ENCODE measurements around the gene FATE1.

The FATE1 gene

GRCh38 chrX:151715752-151716151 is at the start of gene FATE1:
TSS of gene FATE1 (plus strand) at chrX:151716035. CDS start at chrX:151716120, 85 bp downstream.
- Histone ChIP-seq H3K27ac (no peak within 1 kb of the TSS), H3K27me3 (no peaks in the 10 kb centered on the region), H3K4me1 (no peaks in the 10 kb centered on the region), H3K4me3 (no peak within 1 kb of the TSS), H3K36me3 (no peaks in the 10 kb centered on the region), H3K9me3 (no peaks in the 10 kb centered on the region)
- TF ChIP-seq, protein P1, sequence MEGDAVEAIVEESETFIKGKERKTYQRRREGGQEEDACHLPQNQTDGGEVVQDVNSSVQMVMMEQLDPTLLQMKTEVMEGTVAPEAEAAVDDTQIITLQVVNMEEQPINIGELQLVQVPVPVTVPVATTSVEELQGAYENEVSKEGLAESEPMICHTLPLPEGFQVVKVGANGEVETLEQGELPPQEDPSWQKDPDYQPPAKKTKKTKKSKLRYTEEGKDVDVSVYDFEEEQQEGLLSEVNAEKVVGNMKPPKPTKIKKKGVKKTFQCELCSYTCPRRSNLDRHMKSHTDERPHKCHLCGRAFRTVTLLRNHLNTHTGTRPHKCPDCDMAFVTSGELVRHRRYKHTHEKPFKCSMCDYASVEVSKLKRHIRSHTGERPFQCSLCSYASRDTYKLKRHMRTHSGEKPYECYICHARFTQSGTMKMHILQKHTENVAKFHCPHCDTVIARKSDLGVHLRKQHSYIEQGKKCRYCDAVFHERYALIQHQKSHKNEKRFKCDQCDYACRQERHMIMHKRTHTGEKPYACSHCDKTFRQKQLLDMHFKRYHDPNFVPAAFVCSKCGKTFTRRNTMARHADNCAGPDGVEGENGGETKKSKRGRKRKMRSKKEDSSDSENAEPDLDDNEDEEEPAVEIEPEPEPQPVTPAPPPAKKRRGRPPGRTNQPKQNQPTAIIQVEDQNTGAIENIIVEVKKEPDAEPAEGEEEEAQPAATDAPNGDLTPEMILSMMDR (IDR thresholded peaks at IDR 0.05), result no peak
- DNase-seq, result no peak
- intact Hi-C loops (cut with DNase I; ENCODE audit: low total_unique reads), result no loop called here

DNA sequence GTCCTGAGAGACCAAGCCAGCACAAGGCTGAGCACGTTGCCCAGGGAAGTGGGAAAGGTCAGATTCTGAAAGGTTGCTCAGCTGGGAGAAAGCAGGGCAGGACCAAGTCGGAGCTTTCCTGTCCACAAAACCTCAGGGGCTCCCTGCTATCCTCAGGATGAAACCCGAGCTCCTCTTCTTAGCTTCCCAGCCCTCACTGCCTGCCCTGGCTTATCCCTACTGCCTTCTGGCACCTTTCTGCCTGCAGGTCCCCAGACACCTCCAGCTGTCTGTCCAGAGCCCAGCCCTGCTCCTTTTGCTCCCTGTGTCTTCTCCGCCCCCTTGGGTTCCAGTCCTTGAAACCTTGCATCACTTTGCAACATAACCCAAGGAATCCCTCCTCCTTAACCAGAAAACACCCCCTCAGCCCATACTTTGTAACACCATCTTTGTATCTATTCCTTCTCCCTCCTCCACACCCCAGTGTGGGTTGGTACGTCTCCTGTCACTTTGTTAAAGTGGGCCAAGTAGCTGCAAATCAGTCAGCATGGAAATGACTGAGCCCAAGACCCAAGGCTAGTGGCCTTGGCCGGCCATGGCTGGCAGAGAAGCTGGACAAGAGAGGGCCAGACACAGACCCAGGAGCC is 40.6 kb upstream of the FATE1 start:
- no peak for DNase-seq
- TF ChIP-seq, protein P1 (IDR thresholded peaks at IDR 0.05), result no peak
- no peaks in the 10 kb centered on the region for H3K36me3 ChIP-seq
- no peaks in the 10 kb centered on the region for H3K4me1 ChIP-seq
- intact Hi-C loops (cut with DNase I; ENCODE audit: low total_unique reads), result no loop called here
- no peaks in the 10 kb centered on the region for H3K9me3 ChIP-seq
- no peak overlapping the region for H3K4me3 ChIP-seq
- no peak overlapping the region for H3K27ac ChIP-seq
- H3K27me3 ChIP-seq, result no peaks in the 10 kb centered on the region

- no peak overlapping the region for H3K27ac ChIP-seq
- no peak for DNase-seq
Measured at GRCh38 chrX:151676196-151676595, 39.6 kb upstream of the FATE1 start.

GRCh38 chrX:151679798-151680402 is 35.9 kb upstream of the FATE1 start:
- intact Hi-C loops (cut with DNase I; ENCODE audit: low total_unique reads), result no loop called here
- H3K36me3 ChIP-seq, result no peaks in the 10 kb centered on the region
- no peaks in the 10 kb centered on the region for H3K9me3 ChIP-seq
- TF ChIP-seq, protein P1 (IDR thresholded peaks at IDR 0.05), result no peak
- H3K27me3 ChIP-seq, result no peaks in the 10 kb centered on the region
- no peaks in the 10 kb centered on the region for H3K4me1 ChIP-seq
- no peak overlapping the region for H3K27ac ChIP-seq
- H3K4me3 ChIP-seq, result no peak overlapping the region
- DNase-seq, result no peak

More at GRCh38 chrX:151676196-151676595, 39.6 kb upstream of the FATE1 start:
- intact Hi-C loops (cut with DNase I; ENCODE audit: low total_unique reads), result no loop called here
- Histone ChIP-seq H3K4me3 (no peak overlapping the region), H3K9me3 (no peaks in the 10 kb centered on the region), H3K4me1 (no peaks in the 10 kb centered on the region), H3K36me3 (no peaks in the 10 kb centered on the region), H3K27me3 (no peaks in the 10 kb centered on the region)
- TF ChIP-seq, protein P1 (IDR thresholded peaks at IDR 0.05), result no peak

GRCh38 chrX:151680805-151681204 is 35.0 kb upstream of the FATE1 start:
- Histone ChIP-seq H3K36me3 (no peaks in the 10 kb centered on the region), H3K27me3 (no peaks in the 10 kb centered on the region), H3K9me3 (no peaks in the 10 kb centered on the region), H3K4me1 (no peaks in the 10 kb centered on the region), H3K27ac (no peak overlapping the region), H3K4me3 (no peak overlapping the region)
- intact Hi-C loops (cut with DNase I; ENCODE audit: low total_unique reads), result no loop called here
- TF ChIP-seq, protein P1 (IDR thresholded peaks at IDR 0.05), result no peak
- DNase-seq, result no peak
